GM19023 (cell line): ENCODE measurements around the gene CPA2.
"Not testable (repeated sequence)": the region's sequence is repeated elsewhere in the genome, so short reads cannot be mapped to it uniquely, and the experiment has no call there.

ENCODE experiments used
- ATAC-seq: cut with Tn5 transposase; IDR thresholded peaks from one replicate; pipeline ENCODE4 v1.9.1; 2021; ENCODE audit warnings: mild to moderate bottlenecking, moderate library complexity; ENCODE audit not compliant: unreplicated experiment

CPA2 gene

GRCh38 chr7:130249626-130250025 is 17.0 kb upstream of the CPA2 start:
- not testable (repeated sequence) for ATAC-seq

GRCh38 chr7:130254555-130254954 is 12.1 kb upstream of the CPA2 start:
- ATAC-seq = no peak

- ATAC-seq = no peak
Observed at GRCh38 chr7:130256704-130257103, 10.0 kb upstream of the CPA2 start.

GRCh38 chr7:130258494-130259078 is 8.1 kb upstream of the CPA2 start:
- no peak for ATAC-seq

GRCh38 chr7:130262448-130262847 is 4.2 kb upstream of the CPA2 start:
- no peak for ATAC-seq

- no peak for ATAC-seq
Observed at GRCh38 chr7:130263130-130263529, 3.5 kb upstream of the CPA2 start.

- ATAC-seq = no peak
Observed at GRCh38 chr7:130266961-130267321, 278 bp downstream of the CPA2 start.

- no peak for ATAC-seq
Observed at GRCh38 chr7:130268463-130269317, 2.0 kb downstream of the CPA2 start.

- no peak for ATAC-seq
Observed at GRCh38 chr7:130269318-130269694, 2.6 kb downstream of the CPA2 start.

- ATAC-seq = no peak
Observed at GRCh38 chr7:130270947-130271800, 4.5 kb downstream of the CPA2 start.

GRCh38 chr7:130272381-130273080 is 5.9 kb downstream of the CPA2 start:
- ATAC-seq = no peak

GRCh38 chr7:130273081-130273932 is 6.6 kb downstream of the CPA2 start:
- ATAC-seq = no peak

- no peak for ATAC-seq
Observed at GRCh38 chr7:130273933-130274255, 7.2 kb downstream of the CPA2 start.

- ATAC-seq = no peak
Observed at GRCh38 chr7:130274296-130274695, 7.6 kb downstream of the CPA2 start.

GRCh38 chr7:130274983-130275591 is 8.4 kb downstream of the CPA2 start:
- no peak for ATAC-seq

GRCh38 chr7:130275826-130276297 is 9.2 kb downstream of the CPA2 start:
- no peak for ATAC-seq

GRCh38 chr7:130276796-130277762 is 10.4 kb downstream of the CPA2 start:
- ATAC-seq = no peak

- no peak for ATAC-seq
Observed at GRCh38 chr7:130277763-130278643, 11.3 kb downstream of the CPA2 start.
